Stimulated activated CD4-positive, alpha-beta T cell treated with anti-CD3 and anti-CD28 coated beads, Interleukin-1b, Interleukin-23, amount 100 ng/mL, for 4 hours (primary cell): ENCODE results near the gene ACTG1.
A peak's percentile ranks its signal among the peaks of the same experiment; 100 is the strongest.

Experiments used
- DNase-seq, 2 donors: peaks; one replicate each; pipeline ENCODE4 v3.0.0-alpha.2; 2020; ENCODE audit warnings: low read depth in 2 of 2

The ACTG1 gene

GRCh38 chr17:81481815-81482505 lies 30.6 kb downstream of the ACTG1 start:
- no peak for DNase-seq

GRCh38 chr17:81481073-81481799 lies 31.4 kb downstream of the ACTG1 start:
- DNase-seq: peak; percentile 40 to 60

- no peak for DNase-seq
Measured at GRCh38 chr17:81480140-81481072, 32.2 kb downstream of the ACTG1 start.

DNA sequence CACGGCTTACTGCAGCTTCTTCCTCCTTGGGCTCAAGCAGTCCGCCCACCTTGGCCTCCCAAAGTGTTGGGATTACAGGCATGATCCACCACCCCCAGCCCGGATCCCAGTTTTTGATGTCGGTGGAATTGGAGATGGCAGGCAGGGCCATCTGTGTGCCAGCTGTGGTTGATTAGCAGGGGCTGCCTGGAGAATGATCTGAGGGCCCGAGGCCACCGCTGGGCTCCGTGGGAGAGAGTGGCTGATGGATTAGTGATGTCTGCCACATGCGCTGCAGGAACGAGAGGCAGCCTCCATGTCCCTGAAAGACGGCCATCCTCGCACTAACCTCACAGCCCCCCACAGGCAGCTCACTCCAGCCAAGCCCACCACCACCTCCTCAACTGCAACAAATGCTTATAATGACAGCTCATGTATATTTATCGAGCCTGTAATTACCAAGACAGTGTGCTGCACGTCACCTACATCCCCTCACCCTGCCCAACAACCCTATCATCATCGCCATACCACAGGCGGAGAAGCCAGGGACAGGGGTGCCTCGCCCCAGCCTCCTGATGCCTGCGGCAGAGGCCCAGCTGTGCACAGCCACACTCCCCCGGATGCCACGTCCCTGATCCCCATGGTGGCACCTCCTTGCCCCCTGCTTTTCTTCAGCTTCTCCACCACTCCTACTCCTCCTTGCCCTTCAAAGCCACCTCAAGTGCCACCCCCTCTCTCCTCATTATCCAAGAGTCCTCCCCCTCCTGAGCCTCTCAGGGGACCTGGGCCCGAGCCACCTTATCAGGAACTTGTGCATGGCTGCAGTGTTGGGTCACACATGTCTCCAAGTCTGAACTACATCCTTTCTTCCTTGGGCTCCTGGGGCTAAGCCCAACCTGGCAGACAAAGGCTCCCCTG lies 33.2 kb downstream of the ACTG1 start:
- DNase-seq: no peak

DNA sequence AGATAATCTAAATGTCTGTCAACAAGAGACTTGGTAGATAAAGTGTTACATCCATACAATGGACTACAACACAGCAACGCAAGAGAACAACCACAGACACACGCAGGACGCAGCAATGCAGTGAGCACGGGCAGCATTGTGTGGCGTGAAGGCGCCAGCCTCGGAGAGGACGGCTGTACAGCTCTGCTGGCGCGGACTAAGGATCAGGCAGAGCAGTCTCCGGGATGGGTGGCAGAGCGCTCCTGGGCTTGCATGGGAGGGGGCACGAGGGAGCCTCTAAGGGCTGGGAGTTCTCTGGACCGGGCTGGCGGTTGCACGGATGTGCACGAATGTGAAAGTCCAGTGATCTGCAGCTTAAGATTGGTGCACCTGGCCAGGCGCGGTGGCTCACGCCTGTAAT lies 34.5 kb downstream of the ACTG1 start:
- DNase-seq: no peak

- DNase-seq: no peak
Measured at GRCh38 chr17:81477173-81477572, 35.4 kb downstream of the ACTG1 start.

- no peak for DNase-seq
Measured at GRCh38 chr17:81476635-81477034, 36.0 kb downstream of the ACTG1 start.

- no peak for DNase-seq
Measured at GRCh38 chr17:81476097-81476496, 36.5 kb downstream of the ACTG1 start.

- DNase-seq: no peak
Measured at GRCh38 chr17:81474958-81475357, 37.6 kb downstream of the ACTG1 start.

- DNase-seq: no peak
Measured at GRCh38 chr17:81473019-81473418, 39.6 kb downstream of the ACTG1 start.

DNA sequence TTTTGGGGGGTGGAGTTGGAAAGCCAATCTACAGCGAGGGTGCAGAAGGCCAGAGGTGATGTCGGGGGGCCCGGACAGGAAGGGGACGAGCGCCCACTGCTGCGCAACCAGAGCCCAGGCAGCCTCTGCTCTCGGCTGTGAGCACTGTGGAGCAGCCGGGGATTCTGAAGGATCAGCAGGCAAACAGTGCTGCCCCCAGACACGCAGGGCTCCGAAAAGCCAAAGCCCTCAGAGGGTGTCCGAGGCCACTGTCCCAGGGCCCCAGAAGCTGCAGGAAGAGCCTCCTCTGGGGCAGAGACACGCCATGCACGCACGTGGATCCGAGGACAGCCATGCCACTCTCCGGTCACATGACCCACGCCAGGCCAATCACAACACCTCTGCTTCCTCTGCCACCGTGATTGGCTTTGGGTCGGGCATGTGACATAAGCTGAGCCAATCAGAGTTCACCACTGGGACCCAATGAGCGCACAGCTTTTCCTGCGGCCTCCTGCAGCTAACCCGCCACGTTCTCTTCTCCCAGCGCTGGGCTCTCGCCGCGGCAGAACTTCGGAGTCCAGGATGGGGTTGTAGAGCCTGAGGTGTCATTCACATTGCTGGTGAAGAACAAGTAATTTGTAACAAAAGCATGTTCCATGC lies 40.7 kb downstream of the ACTG1 start:
- DNase-seq: no peak

DNA sequence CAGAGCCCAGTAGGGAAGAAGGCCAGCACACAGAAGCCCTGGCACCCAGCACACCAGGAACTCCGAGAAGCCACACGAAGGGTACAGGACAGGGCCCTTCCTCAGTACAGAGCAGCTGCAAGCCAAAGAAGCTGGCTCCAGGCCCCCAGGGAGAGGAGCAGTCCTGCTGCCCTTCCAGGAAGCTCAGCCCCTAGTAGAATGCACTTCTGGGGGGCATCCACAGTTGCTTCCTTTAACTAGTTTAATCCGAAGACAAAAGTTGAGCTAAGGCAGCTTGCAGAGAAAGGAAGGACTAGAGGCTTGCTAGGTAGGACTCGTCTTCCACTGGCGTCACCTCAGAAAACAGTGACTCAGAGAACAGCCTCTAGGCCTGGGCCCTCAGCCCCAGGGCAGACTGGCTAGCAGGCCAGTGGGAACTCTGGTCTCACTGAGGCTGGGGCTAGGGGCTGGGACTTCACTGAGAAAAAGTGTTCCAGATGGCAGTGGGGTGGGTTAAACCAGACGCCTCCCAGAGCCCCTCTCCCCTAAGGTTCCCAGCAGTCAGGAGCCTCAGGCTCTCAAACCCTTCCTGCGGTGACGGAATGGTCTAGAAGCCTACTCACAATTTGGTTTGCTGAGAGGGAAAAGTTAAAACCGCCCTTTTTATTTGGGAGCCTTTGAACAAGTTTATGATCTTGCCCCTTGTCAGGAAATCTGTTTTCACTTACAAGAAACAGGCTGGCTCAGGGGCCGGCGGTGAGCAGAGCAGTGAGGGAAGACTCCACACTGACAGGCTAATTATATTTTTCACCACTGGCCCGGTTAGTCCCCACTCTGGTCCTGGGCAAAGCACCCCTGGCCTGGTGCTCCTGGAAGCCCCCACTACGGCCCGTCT lies 41.4 kb downstream of the ACTG1 start:
- no peak for DNase-seq

- DNase-seq: no peak
Measured at GRCh38 chr17:81470270-81470943, 42.2 kb downstream of the ACTG1 start.

DNA sequence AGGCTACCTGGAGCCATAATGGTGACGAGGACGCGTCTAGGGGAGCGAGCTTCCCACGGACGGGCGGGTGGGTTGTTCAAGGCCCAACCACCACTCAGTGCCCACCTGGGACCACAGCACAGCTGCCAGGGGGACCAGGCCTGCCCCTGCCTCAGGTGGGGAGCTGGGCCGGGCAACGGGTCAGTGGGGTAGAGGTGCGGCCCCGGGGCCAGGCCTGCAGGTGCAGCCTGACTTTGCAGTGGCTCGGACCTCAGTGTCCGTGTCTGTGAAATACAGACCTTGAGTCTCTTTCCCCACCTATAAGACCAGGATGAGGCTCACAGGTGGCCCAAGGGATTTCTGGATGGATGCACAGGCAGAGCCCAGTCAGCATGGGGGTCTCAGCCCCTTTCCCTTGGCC lies 43.3 kb downstream of the ACTG1 start:
- no peak for DNase-seq

DNA sequence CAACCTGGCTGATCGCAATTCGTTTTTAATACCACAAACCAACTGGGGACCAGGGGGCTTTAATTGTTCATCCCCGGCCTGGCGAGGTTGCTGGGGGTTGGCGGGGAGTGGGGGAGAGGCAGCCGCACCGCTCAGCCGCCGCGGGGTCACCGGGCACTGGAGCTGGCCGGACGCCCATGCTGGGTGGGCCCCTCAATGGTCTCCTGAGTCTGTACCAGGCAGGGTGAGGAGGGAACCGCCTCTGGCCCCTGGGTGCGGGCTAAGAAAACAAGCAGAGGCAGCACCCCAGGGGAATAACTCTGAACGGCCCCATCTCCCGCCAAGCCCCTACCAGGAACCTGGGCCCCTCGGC lies 43.9 kb downstream of the ACTG1 start:
- no peak for DNase-seq

GRCh38 chr17:81468111-81468769 lies 44.4 kb downstream of the ACTG1 start:
- DNase-seq: no peak

DNA sequence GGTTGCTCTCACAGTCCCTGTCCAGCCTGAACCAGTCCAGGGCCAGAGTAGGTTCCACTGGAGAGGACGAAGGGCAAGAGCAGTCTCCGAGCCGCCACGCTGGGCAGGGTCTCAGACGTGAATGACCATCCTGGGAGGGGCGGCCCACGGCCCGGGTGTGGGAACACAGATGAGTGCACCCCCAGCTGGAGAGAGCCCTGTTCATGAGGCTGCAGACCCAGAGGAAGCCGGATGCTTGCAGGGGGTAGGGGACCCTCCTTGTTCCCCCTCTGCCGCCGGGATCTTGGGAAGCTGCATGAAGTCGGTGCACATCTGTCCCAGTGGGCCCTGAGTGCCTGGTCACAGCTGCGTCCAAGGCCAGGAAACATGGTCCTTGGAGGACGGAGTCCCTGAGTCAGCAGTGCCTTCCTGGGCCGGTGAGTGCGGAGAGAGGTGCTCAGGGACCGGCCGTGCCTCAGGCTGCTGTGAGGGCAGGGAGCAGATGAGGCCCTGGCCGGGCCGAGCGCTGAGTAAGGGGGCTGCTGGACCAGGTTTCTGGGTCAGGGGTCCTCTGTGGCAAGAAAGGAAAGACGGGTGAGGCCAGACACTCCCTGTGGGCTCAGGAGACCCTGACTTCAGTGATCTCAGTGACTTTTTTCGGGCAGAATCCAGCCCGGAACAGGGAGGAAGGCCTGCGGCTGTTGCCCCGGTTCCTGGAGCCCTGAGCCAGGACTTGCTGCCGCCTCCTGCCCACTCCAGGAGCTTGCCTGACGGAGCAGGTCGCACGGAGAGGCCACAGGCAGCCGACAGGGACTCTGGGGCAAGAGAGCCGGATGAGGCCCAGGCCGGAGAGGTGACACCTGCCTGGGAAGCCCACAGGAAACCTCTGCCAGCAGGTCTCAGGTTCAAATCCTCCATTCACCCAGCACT lies 45.8 kb downstream of the ACTG1 start:
- no peak for DNase-seq

DNA sequence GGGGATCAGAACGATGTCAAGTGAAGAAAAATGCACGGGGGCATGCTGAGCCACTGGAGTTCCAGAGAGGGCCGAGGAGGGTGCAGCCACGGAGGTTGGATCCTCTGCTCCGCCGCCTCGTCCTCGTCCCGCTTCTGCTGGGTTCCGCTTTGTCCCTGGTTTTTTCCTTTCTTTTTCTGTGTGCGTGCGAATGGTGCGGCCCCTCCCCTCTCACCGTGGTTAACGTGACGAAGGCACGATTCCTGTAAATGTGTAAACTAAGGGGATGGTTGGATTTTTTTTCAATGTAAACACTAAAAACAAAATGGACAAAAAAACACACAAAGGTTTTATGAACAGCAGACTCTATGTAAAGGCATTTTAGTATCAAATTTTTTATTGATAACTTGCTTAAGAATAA lies 46.7 kb downstream of the ACTG1 start:
- DNase-seq: no peak
